Activated CD8-positive, alpha-beta memory T cell treated with anti-CD3 and anti-CD28 coated beads, Interleukin-2, amount 50 U/mL, for 4 hours (primary cell): Measurements from ENCODE around the gene NEMP2.
"Not testable (repeated sequence)": the region's sequence is repeated elsewhere in the genome, so short reads cannot be mapped to it uniquely, and the experiment has no call there.

Source experiments
- DNase-seq: peaks from one replicate; pipeline ENCODE4 v3.0.0-alpha.2; 2020

Gene NEMP2

DNA sequence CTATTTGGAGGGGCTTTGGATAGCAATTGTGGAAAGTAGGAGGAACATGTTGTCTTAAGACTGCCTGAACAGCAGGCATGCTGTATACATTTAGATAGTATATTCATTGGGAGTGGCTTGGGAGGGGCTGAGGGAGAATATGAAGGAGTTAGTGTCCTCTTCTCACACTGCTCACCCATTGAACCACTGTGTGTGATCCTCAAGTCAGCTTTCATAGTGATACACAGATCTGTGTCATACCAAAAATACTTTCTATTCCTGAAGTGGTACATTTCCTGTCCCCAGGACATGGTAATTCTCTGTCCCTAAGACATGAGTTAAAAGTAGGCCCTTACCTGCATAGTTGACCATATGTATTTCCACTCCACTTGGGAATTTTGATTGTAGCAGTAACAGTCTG lies 9.6 kb downstream of the NEMP2 start:
- no peak for DNase-seq

DNA sequence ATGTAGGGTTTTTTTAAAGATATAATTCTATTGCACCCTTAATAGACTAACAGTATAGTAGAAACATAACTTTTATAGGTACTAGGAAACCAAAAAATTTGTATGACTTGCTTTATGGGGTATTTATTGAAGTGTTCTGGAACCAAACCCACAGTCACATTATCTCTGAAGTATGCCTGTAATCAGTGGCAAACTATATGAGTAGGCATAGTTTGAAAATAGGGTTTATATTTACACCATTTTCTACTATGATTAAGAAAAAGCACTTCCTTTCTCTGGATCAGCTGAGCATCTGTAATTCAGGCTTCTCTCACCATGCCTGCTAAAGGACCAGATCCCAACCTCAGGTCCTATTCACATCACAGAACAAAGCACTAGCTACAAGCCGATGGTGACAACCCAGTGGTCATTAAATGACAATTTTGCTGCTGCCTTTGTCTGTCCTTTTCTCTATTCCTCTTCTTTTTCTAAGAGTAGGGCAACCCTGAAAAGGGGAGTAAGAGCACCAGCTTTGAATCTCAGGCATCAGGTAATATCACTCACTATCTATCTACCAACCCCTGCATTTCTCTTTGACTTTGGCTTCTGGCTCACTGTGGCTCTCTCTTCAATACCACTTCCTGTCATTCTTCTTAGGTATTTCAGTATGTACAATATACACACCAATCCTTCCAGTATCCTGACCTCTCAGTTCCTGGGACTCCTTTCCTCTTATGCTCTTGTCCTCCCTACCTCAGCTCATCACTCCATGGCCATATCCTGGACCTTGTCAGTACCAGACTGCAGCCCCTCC lies 14.4 kb downstream of the NEMP2 start:
- no peak for DNase-seq

DNA sequence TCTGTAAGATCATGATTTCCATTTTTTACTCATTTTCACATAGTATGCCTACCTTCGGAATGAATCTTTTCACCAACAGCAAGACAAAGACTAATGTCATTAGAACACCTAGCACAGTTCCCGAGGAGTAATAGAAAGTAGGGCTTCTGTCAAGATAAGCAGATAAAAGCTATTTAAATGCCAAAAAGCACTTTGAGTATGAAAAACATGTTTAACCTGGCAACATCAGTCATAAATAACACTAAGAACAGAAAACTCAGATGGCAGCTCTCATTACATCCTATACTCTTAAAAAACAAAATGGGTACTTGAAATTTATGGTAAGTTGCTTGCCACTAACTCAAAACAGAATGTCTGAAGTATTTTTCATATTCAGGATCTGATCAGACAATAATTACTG lies 17.1 kb downstream of the NEMP2 start:
- no peak for DNase-seq

DNA sequence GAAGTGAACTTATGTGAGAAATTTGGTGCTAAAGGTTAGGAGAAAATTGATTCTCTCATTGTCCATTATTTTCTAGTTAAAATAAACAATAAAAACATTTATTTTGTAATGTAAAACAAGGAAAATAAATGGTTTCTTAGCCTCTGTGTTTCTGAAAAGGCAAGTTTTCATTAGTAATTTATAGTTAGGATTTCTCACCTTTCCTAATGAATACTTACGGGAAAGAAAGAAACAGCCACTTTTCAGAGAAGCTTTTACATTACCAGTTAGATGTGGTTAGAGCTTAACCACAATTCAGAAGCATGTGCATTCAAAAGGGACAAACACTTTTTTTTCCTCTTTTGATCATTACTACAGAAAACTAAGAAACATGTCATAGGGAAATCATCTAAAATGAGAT lies 18.8 kb downstream of the NEMP2 start:
- no peak for DNase-seq

DNA sequence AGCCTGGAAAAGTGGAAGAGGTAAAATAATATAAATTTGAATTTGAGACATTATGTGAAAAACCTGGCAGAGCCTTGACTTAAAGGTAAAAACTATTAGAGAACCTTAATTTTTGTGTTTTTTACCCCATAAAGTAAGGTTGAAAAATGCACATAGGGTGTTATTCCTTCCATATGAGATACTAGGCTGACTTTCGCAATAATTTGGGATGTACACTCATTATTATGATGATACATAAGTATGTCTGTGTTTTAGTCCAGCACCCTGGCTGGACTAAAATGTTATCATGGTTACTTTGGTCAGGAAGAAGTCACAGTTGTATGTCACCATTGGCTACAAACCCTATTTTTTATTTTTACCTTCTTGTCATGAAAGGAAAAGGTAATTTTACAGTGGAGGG lies 19.8 kb downstream of the NEMP2 start:
- DNase-seq: no peak

- DNase-seq: no peak
Measured at GRCh38 chr2:190513877-190514276, 20.6 kb downstream of the NEMP2 start.

DNA sequence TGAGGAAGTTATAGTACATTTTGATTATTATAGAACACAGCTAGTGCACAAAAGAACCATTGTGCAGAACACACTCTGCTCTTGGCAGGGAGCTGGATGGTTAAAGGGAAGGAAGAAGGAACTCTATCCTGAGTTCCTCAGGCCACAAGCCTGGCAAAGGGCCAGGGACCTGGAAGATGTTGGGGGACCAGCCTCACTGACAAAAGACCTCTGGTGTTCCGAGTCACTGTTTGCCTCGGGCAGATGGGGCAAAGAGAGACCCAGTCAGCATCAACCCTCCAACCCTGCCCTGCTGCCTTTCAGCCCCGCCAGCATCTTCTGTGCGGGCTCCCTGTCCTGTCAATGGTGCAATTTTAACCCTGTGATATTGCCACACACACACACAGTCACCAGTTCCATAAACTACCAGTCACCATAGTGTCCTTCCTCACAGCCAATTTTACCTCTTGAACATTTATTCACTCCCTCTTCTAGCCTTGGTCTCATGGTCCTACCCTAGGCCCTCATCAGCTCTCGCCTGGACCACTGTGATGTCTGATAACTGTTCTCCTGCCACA lies 21.9 kb downstream of the NEMP2 start:
- DNase-seq: no peak

DNA sequence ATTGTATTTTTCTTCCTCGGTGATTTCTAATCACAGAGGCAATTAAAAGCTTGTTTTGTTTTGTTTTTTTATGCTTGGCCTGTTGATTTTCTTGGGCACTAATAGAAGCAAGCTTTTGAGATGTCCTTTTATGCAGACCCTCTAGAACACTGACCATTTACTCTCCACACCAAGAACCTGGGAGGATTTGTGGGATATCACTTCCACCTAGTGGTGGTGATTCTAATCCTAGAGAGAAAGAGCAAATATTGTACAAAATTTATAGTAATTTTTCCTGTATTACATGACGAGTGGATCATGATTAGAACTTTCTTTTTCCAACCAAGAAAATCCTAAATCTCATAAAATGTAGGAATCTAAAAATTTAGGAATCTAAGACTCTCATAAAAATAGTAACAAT lies 23.4 kb downstream of the NEMP2 start:
- DNase-seq: no peak

GRCh38 chr2:190509895-190510294 lies 24.6 kb downstream of the NEMP2 start:
- DNase-seq: not testable (repeated sequence)

DNA sequence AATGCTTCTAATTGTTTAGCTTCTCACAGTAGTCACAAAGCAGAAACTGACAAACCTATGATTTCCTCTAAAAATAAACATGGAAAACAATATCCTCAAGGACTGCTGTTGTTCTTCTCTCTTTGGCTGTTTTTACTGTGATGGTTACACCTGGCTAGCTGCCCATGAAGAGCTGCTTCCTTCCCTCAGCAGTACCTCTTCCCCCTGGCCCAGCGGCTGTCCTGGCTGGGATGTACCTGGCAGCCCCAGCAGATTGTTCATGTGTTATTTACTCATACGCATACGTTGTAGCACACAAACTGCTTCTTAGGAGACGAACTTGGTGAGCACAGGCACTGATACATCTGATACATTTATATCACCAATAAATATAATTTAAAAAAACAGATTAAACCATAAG lies 27.4 kb downstream of the NEMP2 start:
- DNase-seq: no peak

DNA sequence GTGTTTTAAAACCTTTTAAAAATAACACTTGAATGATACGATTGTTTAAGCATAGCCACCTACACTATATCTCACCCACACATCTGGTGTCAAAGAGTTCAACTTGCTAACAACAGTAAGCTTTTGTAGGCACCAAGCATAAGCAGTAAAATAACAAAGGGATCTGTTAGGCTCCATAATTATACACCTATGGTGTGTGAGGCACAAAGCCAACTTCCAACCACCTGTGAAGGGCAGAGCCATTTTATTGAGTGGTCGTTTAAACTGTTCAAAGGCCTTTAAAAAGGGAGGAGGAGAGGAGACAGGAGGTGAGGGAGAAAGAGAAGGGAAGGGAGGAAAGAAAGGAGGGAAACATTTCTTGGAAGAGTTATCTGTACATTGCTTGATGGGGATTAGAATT lies 27.9 kb downstream of the NEMP2 start:
- DNase-seq: no peak

DNA sequence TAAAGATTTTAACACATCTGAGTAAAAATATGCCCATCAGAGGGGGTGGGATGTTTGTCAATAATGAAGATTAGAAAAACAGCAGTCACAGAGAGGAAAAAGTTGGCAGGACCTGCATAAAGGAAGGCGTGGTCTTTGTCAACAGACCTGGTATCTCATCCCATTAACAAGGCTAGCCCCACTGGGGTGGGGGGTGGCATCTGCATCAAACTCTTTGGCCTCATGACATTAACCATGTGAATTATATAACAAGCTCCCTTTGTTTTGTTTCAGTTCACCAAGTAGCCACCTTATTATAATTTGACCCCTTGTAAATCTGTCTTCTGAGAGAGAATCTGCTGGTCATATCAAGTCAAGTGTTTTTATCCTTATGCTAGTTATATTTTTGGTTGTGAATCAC lies 28.8 kb downstream of the NEMP2 start:
- no peak for DNase-seq

DNA sequence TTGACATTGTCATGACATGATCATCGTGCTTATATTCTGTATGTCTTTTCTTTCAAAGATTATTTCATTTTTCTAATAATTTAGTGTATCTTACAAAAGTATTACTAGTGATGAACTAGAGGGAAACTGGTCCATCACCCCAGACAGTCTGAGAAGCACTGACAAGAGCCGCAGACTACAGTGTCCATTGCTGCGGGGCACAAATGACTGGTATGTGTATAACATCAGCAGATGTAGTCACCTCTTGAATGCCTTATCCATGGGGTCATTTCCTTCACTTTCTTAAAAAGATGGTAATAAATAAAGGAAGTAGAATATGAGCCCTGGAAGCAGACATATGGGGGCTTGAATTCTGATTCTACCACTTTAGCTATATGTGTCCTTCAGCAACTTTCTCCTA lies 29.6 kb downstream of the NEMP2 start:
- DNase-seq: no peak

- DNase-seq: no peak
Measured at GRCh38 chr2:190503088-190503487, 31.4 kb downstream of the NEMP2 start.

DNA sequence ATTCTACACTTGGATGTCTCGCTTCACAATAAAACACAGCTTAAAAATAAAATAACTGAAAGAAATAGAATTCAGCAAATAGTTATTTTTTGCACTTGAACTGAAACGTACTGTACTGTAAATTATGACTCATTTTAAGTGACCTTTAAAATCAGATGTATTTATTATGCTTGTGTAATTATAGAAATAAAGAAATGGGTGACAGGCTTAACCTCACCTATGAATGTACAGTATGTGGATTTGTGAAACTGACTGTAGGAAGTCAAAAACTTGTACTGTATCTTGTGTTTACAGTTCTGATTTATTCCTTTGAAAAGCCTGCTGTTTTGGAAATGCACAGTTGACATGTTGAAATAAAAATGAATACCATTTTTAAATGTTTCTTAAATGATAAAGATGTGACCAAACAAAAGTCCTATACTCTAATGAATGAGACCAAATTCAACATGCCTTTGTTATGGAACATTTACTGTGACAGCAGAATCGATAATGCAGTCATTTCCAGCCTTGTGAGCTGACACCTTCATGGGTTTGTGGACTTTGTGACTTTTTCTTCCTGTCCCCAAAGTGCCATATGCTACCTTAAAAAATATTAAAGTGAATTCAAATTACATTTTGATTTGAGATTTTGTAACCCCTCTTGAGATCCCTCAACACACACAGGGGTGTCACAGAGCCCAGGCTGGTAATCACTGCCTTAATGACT lies 32.7 kb downstream of the NEMP2 start:
- DNase-seq: no peak

DNA sequence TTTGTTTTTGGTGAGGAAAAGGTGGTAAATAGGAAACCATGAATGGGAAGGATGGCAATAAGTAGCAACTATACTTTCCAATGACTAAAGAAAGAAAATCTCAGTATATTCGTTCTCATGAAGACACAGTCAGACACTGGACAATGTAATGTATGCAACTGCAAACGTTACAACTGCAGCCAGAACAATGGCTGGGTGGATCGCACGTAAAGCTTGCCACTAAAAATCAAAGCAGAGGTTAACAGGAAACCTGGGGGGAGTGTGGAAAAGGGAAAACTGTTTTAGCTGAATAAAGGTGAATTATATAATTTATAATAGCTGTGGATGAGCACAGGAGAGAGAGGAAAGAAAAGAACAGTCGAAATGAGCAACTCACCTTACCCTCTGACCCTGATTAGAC lies 33.3 kb downstream of the NEMP2 start:
- DNase-seq: no peak

DNA sequence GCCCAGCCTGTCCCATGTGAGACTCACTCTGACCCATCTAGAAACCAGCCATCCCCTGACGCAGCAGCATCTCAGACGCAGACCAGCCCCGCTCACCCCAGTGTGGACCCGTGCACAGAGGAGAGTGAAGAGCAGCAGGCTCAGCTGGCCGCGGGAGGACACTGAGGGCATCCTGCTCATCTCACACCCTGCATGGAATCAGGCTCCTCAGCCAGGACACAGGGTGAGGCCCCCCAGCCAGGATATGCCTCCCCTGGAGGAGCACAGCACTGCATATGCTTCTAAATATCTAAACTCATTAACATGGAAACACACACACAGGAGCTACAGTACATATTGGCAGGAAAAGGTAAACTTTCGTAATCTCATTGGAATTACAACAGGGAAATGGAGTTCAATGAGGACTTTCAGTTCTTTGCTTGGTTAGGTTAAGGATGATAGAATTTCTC lies 34.4 kb downstream of the NEMP2 start:
- DNase-seq: no peak

DNA sequence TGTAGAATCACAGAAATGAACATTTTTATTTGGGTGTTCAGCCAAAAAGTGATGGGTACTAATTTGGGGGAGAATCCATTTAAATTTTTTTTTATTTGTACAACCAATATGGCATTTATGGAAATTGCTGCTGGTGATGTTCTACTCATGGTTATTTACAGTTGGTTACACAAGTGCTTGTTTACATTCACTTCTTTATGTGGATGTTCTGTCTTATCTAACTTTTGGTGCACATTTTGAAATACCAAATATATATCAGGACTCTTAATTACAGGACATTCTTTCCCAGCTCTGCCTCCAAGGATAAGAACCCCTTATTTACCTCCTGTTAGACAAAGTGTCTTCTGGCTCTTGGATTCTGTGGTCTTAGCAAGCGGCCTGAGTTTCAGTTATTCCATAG lies 35.2 kb downstream of the NEMP2 start:
- DNase-seq: no peak

DNA sequence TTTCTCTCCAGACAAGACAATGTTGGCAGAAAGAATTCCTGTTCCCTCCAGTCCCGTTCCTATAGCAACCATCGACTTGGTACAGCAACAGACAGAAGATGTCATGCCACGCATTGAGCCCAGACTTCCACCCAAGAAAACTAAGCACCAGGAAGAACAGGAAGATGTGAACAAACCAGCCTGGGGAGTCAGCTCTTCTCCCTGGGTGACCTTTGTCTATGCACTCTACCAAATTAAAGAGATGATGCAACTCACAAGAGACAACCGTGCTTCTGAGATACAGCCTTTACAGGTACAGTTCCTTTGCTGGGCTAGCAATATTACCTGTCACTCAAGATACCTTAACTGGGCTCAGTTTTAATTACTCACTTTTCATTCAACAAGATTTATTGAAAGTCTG lies 37.1 kb downstream of the NEMP2 start:
- no peak for DNase-seq

DNA sequence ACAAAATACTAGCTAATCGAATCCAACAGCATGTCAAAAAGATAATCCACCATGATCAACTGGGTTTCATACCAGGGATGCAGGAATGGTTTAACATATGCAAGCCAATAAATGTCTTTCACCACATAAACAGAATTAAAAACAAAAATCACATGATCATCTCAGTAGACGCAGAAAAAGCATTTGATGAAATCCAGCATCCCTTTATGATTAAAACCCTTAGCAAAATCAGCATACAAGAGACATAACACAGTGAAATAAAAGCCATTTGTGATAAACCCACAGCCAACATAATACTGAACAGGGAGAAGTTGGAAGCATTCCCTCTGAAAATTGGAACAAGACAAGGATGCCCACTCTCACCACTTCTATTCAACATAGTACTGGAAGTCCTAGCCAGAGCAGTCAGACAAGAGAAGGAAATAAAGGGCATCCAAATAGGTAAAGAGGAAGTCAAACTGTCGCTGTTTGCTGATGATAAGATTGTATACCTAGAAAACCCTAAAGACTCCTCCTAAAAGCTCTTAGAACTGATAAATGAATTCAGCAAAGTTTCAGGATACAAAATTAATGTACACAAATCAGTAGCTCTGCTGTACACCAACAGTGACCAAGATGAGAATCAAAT lies 39.8 kb downstream of the NEMP2 start:
- not testable (repeated sequence) for DNase-seq

DNA sequence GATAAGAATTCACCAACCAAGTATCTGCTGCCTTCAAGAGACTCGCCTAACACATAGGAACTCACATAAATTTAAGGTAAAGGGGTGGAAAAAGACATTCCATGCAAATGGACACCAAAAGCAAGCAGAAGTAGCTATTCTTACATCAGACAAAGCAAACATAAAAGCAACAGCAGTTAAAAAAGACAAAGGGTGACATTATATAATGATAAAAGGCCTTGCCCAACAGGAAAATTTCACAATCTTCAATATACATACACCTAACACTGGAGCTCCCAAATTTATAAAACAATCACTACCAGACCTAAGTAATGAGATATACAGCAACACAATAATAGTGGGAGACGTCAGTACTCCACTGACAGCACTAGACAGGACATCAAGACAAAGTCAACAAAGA lies 41.4 kb downstream of the NEMP2 start:
- no peak for DNase-seq

DNA sequence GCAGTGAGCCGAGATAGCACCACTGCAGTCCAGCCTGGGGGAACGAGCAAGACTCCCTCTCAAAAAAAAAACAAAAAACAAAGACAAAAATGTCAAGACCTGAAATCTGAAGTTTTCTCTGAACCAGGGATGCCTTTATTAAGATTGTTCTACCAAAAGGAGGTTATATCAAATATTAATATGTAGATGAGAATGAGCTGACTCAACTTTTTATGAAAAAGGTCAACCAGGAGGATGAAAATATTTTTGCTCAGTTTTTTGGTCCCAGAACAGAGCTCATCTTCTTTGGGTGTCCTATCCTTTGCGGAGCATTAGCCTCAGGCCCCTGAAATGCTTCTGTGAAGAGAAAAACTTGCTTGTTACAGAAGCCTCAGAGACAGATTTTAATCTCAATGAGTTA lies 44.0 kb downstream of the NEMP2 start:
- no peak for DNase-seq

DNA sequence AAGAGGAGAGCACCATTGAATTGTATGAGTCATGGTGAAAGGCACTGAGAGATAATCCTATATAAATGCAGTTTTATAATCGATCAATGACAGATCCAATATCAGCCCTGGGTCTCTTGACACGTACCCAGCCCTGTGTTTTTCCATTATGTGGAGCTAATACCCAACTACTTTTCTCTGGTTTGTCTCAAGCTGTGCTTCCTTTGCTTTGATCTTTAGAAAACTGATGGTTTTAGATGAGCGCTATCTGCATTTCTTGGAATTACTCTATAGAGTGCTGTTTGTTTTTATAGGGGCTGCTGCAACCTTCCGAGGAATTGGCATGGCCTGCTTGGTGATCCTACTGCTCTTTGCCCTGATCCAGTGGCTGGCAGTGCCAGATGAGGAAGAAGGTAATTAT lies 45.0 kb downstream of the NEMP2 start:
- DNase-seq: no peak
